HepG2 (cell line): Measurements from ENCODE around the gene BRCA1. TPM values are rescaled to one million over a fixed set of nuclear protein-coding genes. Genes with fewer than 3 reads are reported as not detected.

ENCODE experiments used
- AFF4 ChIP-seq: sonication (generic); formaldehyde crosslinking; IDR thresholded peaks from 2 replicates; pipeline ENCODE4 v1.4.0; 2020; ENCODE audit warnings: missing genetic modification reagents
- BCL6 ChIP-seq: IDR thresholded peaks from 2 replicates; pipeline ENCODE4 v1.6.1; 2016; ENCODE audit warnings: missing genetic modification reagents, missing compliant biosample characterization
- CCDC6 ChIP-seq: sonication (generic); formaldehyde crosslinking; IDR thresholded peaks from 2 replicates; pipeline ENCODE4 v1.8.1; 2022; ENCODE audit warnings: mild to moderate bottlenecking, missing genetic modification reagents, moderate library complexity
- ERF ChIP-seq: IDR thresholded peaks from 2 replicates; pipeline ENCODE4 v1.6.1; 2018; ENCODE audit warnings: missing biosample characterization, missing genetic modification reagents
- HOMEZ ChIP-seq: IDR thresholded peaks from 2 replicates; pipeline ENCODE4 v1.6.1; 2016; ENCODE audit warnings: low read depth
- HOXA3 ChIP-seq: sonication (generic); formaldehyde crosslinking; IDR thresholded peaks from 2 replicates; pipeline ENCODE4 v1.5.0; 2020; ENCODE audit warnings: missing genetic modification reagents
- ISX ChIP-seq: sonication (generic); formaldehyde crosslinking; conservative IDR thresholded peaks from 2 replicates; pipeline ENCODE4 v1.5.0; 2020; ENCODE audit warnings: missing genetic modification reagents
- JUN ChIP-seq: sonication (generic); formaldehyde crosslinking; IDR thresholded peaks from 2 replicates; pipeline ENCODE4 v1.4.0; 2020; ENCODE audit warnings: mild to moderate bottlenecking, missing genetic modification reagents
- MAZ ChIP-seq, 2 experiments: sonication (generic) in 1 of 2; formaldehyde crosslinking in 1 of 2; IDR thresholded peaks; 2 replicates each; pipeline versions ENCODE4 v1.5.0 to v1.6.1; 2012 to 2020; ENCODE audit warnings: low read depth in 2 of 2, mild to moderate bottlenecking in 2 of 2, borderline replicate concordance in 1 of 2, improper control_type of control experiment in 1 of 2, low read length in 1 of 2, missing genetic modification reagents in 1 of 2, moderate library complexity in 1 of 2
- ZNF224 ChIP-seq: sonication (generic); formaldehyde crosslinking; IDR thresholded peaks from 2 replicates; pipeline ENCODE4 v1.5.0; 2020; ENCODE audit warnings: mild to moderate bottlenecking, missing genetic modification reagents
- ZNF33A ChIP-seq: sonication (generic); formaldehyde crosslinking; IDR thresholded peaks from 2 replicates; pipeline ENCODE4 v1.5.1; 2020; ENCODE audit warnings: missing genetic modification reagents, mild to moderate bottlenecking, moderate library complexity, borderline replicate concordance
- ZNF350 ChIP-seq: sonication (generic); formaldehyde crosslinking; IDR thresholded peaks from 2 replicates; pipeline ENCODE4 v1.4.0; 2020; ENCODE audit warnings: mild to moderate bottlenecking, low read depth, missing genetic modification reagents, borderline replicate concordance
- ZNF598 ChIP-seq: sonication (generic); formaldehyde crosslinking; IDR thresholded peaks from 2 replicates; pipeline ENCODE4 v1.5.1; 2020; ENCODE audit warnings: mild to moderate bottlenecking, missing genetic modification reagents, borderline replicate concordance
- ZNF782 ChIP-seq: sonication (generic); formaldehyde crosslinking; IDR thresholded peaks from 2 replicates; pipeline ENCODE4 v1.4.0; 2020; ENCODE audit warnings: missing genetic modification reagents, mild to moderate bottlenecking, borderline replicate concordance
- ZNF891 ChIP-seq: sonication (generic); formaldehyde crosslinking; IDR thresholded peaks from 2 replicates; pipeline ENCODE4 v1.5.0; 2020; ENCODE audit warnings: mild to moderate bottlenecking, missing genetic modification reagents
- polyA plus RNA-seq, 8 experiments: library from polyadenylated mRNA; depleted of rRNA in 3 of 8; stranded (reverse) in 7 of 8; unstranded in 1 of 8; fragments of >200 nt; fragmentation: Illumina TruSeq in 4 of 8; extraction: Trizol in 4 of 8; gene quantifications; 2 replicates each; pipeline versions ENCODE4 v1.2.1 to v1.2.3, GENCODE V29; 2011 to 2016; ENCODE audit warnings: low read depth in 4 of 8, missing spikeins in 1 of 8, mixed read lengths in 1 of 8; ENCODE audit not compliant: insufficient read depth in 1 of 8
- total RNA-seq, 5 experiments: library from RNA; depleted of rRNA; stranded (reverse); fragments of >200 nt; fragmentation: Illumina TruSeq; extraction: Trizol; gene quantifications; 2 replicates each; pipeline ENCODE4 v1.2.3, GENCODE V29; 2016; ENCODE audit warnings: low read depth in 1 of 5
- TF ChIP-seq, protein P1 (sequence below): sonication (generic); IDR thresholded peaks from 2 replicates; pipeline ENCODE4 v1.6.1; 2016; ENCODE audit warnings: low read depth, borderline replicate concordance

BRCA1 gene
- total and polyA plus RNA-seq, 2 of the 13 experiments (the other 11 are each of a cell fraction or from before 2014, with no cell fraction given), result 13.3 to 37.5 TPM

DNA sequence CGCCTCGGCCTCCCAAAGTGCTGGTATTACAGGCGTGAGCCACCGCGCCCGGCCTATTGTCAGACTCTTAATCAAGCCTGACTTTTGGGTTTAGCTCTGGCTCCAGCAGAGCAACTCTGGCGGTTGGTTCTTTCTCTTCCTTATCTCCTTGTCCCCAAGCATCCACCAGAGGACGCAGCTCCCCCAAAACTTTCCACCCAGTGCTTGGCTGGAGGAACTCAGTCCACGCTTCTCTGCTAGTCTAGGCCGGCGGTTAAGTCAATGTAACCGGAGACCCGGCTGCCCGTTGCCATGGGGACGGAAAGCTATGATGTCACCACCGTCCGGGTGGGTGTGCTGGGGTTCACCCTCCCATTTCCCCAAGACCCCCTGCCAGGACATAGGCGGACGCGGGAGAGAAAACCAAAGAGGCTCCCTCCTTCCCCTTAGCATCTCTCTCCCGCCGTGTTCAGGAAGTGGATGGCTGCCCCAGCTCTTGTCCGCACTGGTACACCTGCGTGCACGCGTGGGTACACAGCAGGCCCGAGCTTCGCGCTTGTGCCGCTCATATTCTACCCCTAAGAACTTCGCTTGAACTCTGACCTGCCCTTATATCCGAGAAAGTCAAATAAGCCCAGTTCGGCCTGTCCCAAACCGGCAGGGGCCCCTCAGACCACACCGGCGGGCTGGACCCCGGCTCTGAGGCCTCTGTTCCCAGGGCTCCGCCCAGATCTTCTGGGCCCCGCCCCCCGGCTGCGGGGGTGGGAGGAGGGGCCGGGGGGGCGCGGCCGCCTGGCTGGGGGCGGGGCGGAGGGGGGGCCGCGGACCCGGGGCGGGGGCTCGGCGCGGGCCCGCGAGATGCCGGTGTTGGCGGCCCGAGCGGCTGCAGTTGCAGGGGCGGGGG is 100.5 kb downstream of the BRCA1 start, which contains the start of gene RND2 (continued):
- TF ChIP-seq ZNF782 (0 out of 2 replicates have a peak, but pooled peaks have one; percentile 25), ZNF598 (peak; percentile 82; the same call in 1 of the 2 replicates), ZNF891 (CRISPR knock-in tag) (peak; percentile 55; the same call in 1 of the 2 replicates), ZNF350 (peak; percentile 84), BCL6 (CRISPR knock-in tag) (peak; percentile 36), HOMEZ (CRISPR knock-in tag) (peak; percentile 66), CCDC6 (CRISPR knock-in tag) (no peak), ISX (CRISPR knock-in tag) (no peak), ZNF224 (CRISPR knock-in tag) (0 out of 2 replicates have a peak, but pooled peaks have one; percentile 54), MAZ (IDR thresholded peaks at IDR 0.05; ENCODE audit: borderline replicate concordance, low read depth, low read length) (no peak), MAZ (CRISPR knock-in tag; IDR thresholded peaks at IDR 0.05; ENCODE audit: low read depth) (peak; percentile 52; the same call in 1 of the 2 replicates), AFF4 (CRISPR knock-in tag) (0 out of 2 replicates have a peak, but pooled peaks have one; percentile 54), JUN (CRISPR knock-in tag) (peak; percentile 76; the same call in 1 of the 2 replicates), HOXA3 (CRISPR knock-in tag) (peak; percentile 71; the same call in 1 of the 2 replicates), ZNF33A (CRISPR knock-in tag) (0 out of 2 replicates have a peak, but pooled peaks have one; percentile 82), ERF (CRISPR knock-in tag) (peak; percentile 92)
- TF ChIP-seq, protein P1, sequence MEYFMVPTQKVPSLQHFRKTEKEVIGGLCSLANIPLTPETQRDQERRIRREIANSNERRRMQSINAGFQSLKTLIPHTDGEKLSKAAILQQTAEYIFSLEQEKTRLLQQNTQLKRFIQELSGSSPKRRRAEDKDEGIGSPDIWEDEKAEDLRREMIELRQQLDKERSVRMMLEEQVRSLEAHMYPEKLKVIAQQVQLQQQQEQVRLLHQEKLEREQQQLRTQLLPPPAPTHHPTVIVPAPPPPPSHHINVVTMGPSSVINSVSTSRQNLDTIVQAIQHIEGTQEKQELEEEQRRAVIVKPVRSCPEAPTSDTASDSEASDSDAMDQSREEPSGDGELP, result peak; percentile 18; the same call in 1 of the 2 replicates
